HG03060 (cell line): Measurements from ENCODE around the gene CPXM2.
"Not testable (repeated sequence)": the region's sequence is repeated elsewhere in the genome, so short reads cannot be mapped to it uniquely, and the experiment has no call there.

Experiments
- ATAC-seq: cut with Tn5 transposase; IDR thresholded peaks from one replicate; pipeline ENCODE4 v1.9.1; 2021; ENCODE audit warnings: low read depth, moderate number of reproducible peaks; ENCODE audit not compliant: unreplicated experiment

CPXM2 gene

GRCh38 chr10:123747426-123747825, 144.2 kb downstream of the CPXM2 start:
- no peak for ATAC-seq

- no peak for ATAC-seq
Observed at GRCh38 chr10:123746942-123747341, 144.7 kb downstream of the CPXM2 start.

GRCh38 chr10:123746520-123746919, 145.1 kb downstream of the CPXM2 start:
- ATAC-seq = no peak

- ATAC-seq = no peak
Observed at GRCh38 chr10:123746061-123746460, 145.5 kb downstream of the CPXM2 start.

GRCh38 chr10:123744224-123744536, 147.4 kb downstream of the CPXM2 start:
- no peak for ATAC-seq

GRCh38 chr10:123743441-123744223, 148.0 kb downstream of the CPXM2 start:
- ATAC-seq = no peak

GRCh38 chr10:123742751-123743440, 148.7 kb downstream of the CPXM2 start:
- ATAC-seq = no peak

- no peak for ATAC-seq
Observed at GRCh38 chr10:123741711-123742110, 149.9 kb downstream of the CPXM2 start.

GRCh38 chr10:123741146-123741545, 150.5 kb downstream of the CPXM2 start:
- no peak for ATAC-seq

GRCh38 chr10:123736917-123737316, 154.7 kb downstream of the CPXM2 start:
- not testable (repeated sequence) for ATAC-seq

- ATAC-seq = no peak
Observed at GRCh38 chr10:123729523-123729922, 162.1 kb downstream of the CPXM2 start.

- no peak for ATAC-seq
Observed at GRCh38 chr10:123726836-123727235, 164.8 kb downstream of the CPXM2 start.

- no peak for ATAC-seq
Observed at GRCh38 chr10:123726381-123726780, 165.2 kb downstream of the CPXM2 start.

- no peak for ATAC-seq
Observed at GRCh38 chr10:123724747-123725146, 166.9 kb downstream of the CPXM2 start.

GRCh38 chr10:123722351-123722750, 169.3 kb downstream of the CPXM2 start:
- ATAC-seq = no peak

- no peak for ATAC-seq
Observed at GRCh38 chr10:123721441-123722049, 170.1 kb downstream of the CPXM2 start.

- no peak for ATAC-seq
Observed at GRCh38 chr10:123720536-123720935, 171.1 kb downstream of the CPXM2 start.

GRCh38 chr10:123718544-123719060, 173.0 kb downstream of the CPXM2 start:
- no peak for ATAC-seq

- ATAC-seq = no peak
Observed at GRCh38 chr10:123717336-123717735, 174.3 kb downstream of the CPXM2 start.

GRCh38 chr10:123715546-123715945, 176.1 kb downstream of the CPXM2 start:
- no peak for ATAC-seq

GRCh38 chr10:123706236-123706635, 185.4 kb downstream of the CPXM2 start:
- no peak for ATAC-seq
